CD4-positive, alpha-beta memory T cell (primary cell): ENCODE data around the gene PGAP3. TPM values are rescaled to one million over a fixed set of nuclear protein-coding genes. Genes with fewer than 3 reads are reported as not detected.

Source experiments
- CTCF ChIA-PET: fragments of 350-600 bp; sonication (Branson Sonifier 250); formaldehyde crosslinking; loops from one replicate; lab custom pipeline; 2021; ENCODE audit warnings: inconsistent platforms; ENCODE audit not compliant: partially characterized antibody; lab: Charles Lee
- POLR2A ChIA-PET: fragments of 350-600 bp; sonication (Branson Sonifier 250); formaldehyde crosslinking; loops from one replicate; lab custom pipeline; 2021; ENCODE audit not compliant: partially characterized antibody; lab: Charles Lee
- DNase-seq, 5 donors: peaks; one replicate each; pipeline versions ENCODE4 v3.0.0 to v3.0.0-alpha.2; 2020 to 2022; ENCODE audit warnings: mixed read lengths in 1 of 5
- H3K27ac ChIP-seq: one replicate; pipeline ENCODE4 v1.7.0; 2013; ENCODE audit warnings: low read depth, low read length
- H3K27me3 ChIP-seq: 2 replicates; pipeline ENCODE4 v1.7.0; 2013; ENCODE audit warnings: mild to moderate bottlenecking, low read length, moderate library complexity; ENCODE audit not compliant: insufficient read depth
- H3K36me3 ChIP-seq: 2 replicates; pipeline ENCODE4 v1.7.0; 2013; ENCODE audit warnings: mild to moderate bottlenecking, low read length, moderate library complexity; ENCODE audit not compliant: insufficient read depth
- H3K4me1 ChIP-seq: 2 replicates; pipeline ENCODE4 v1.7.0; 2013; ENCODE audit warnings: mild to moderate bottlenecking, low read length, moderate library complexity; ENCODE audit not compliant: insufficient read depth
- H3K4me3 ChIP-seq, 2 donors: one replicate each; pipeline ENCODE4 v1.7.0; 2013; ENCODE audit warnings: low read length in 2 of 2, mild to moderate bottlenecking in 1 of 2
- H3K9me3 ChIP-seq, 2 donors: one replicate each; pipeline ENCODE4 v1.7.0; 2013; ENCODE audit warnings: low read length in 2 of 2, control low read depth in 1 of 2; ENCODE audit not compliant: control insufficient read depth in 1 of 2
- H3K27ac Mint-ChIP-seq, 7 donors: one replicate each; pipeline ENCODE4 v1.8.0; 2020 to 2021; ENCODE audit warnings: mixed read lengths in 7 of 7, mild to moderate bottlenecking in 6 of 7, inconsistent platforms in 3 of 7, moderate library complexity in 3 of 7
- H3K27me3 Mint-ChIP-seq, 2 donors: one replicate each; pipeline ENCODE4 v1.8.0; 2020 to 2021; ENCODE audit warnings: mixed read lengths in 2 of 2
- H3K36me3 Mint-ChIP-seq, 2 donors: one replicate each; pipeline ENCODE4 v1.8.0; 2020 to 2021; ENCODE audit warnings: mixed read lengths in 2 of 2, inconsistent platforms in 1 of 2, mild to moderate bottlenecking in 1 of 2
- H3K4me1 Mint-ChIP-seq, 4 donors: one replicate each; pipeline ENCODE4 v1.8.0; 2020 to 2021; ENCODE audit warnings: mixed read lengths in 4 of 4, mild to moderate bottlenecking in 1 of 4
- H3K4me3 Mint-ChIP-seq, 8 donors: one replicate each; pipeline ENCODE4 v1.8.0; 2020 to 2021; ENCODE audit warnings: mixed read lengths in 8 of 8, mild to moderate bottlenecking in 7 of 8, moderate library complexity in 6 of 8, inconsistent platforms in 3 of 8
- H3K9me3 Mint-ChIP-seq, 8 donors: one replicate each; pipeline ENCODE4 v1.8.0; 2020 to 2021; ENCODE audit warnings: mixed read lengths in 8 of 8, mild to moderate bottlenecking in 5 of 8, inconsistent platforms in 3 of 8, moderate library complexity in 1 of 8
- intact Hi-C: fragments of 100-400 bp; cut with micrococcal nuclease; formaldehyde crosslinking; loops from one replicate; pipeline ENCODE4 v1.15.1; 2023
- polyA plus RNA-seq, 2 donors: library from polyadenylated mRNA; unstranded; fragments of 300-500 nt; fragmentation: Illumina TruSeq; gene quantifications; one replicate each; pipeline ENCODE4 v1.2.3, GENCODE V29; 2021
- total RNA-seq, 2 experiments: library from RNA; stranded (reverse); gene quantifications; one replicate each; pipeline ENCODE4 v1.2.3, GENCODE V29; 2021

PGAP3 gene
- total and polyA plus RNA-seq, 4 experiments from 2014 or later = 22.1 to 30.5 (median 28.0) TPM

GRCh38 chr17:39642291-39643074 lies 45.4 kb downstream of the PGAP3 start:
- no peaks in the 10 kb centered on the region for H3K9me3 ChIP-seq
- intact Hi-C loops = no loop called here
- ChIA-PET POLR2A (no interaction called here), CTCF (interaction anchor here (2.9 to 6.9 kb wide), 3 partner anchors 8 to 22 kb away, joined by 12 to 67 read pairs (median 53); no protein-coding TSS in a partner anchor)
- Mint-ChIP-seq H3K9me3 (no peaks in the 10 kb centered on the region), H3K36me3 (peaks cover 0 to 16% of the 10 kb centered on the region in 2 donors), H3K27me3 (no peaks in the 10 kb centered on the region), H3K4me1 (peaks cover 42 to 86% (median 58%) of the 10 kb centered on the region in 4 donors), H3K27ac (peak overlapping the region in 5 of 7 donors; percentile 32 to 82 (median 67)), H3K4me3 (no peak overlapping the region)
- H3K27ac ChIP-seq = no peak overlapping the region
- DNase-seq = peak in 1 of 5 donors; percentile 10
- peaks cover 70% of the 10 kb centered on the region for H3K4me1 ChIP-seq
- no peak overlapping the region for H3K4me3 ChIP-seq
- no peaks in the 10 kb centered on the region for H3K36me3 ChIP-seq
- no peaks in the 10 kb centered on the region for H3K27me3 ChIP-seq

- Mint-ChIP-seq H3K27ac (peak overlapping the region in 4 of 7 donors; percentile 38 to 76 (median 62)), H3K4me3 (peak overlapping the region in 1 of 8 donors; percentile 24), H3K36me3 (peaks cover 0 to 19% of the 10 kb centered on the region in 2 donors), H3K4me1 (peaks cover 43 to 87% (median 61%) of the 10 kb centered on the region in 4 donors), H3K27me3 (no peaks in the 10 kb centered on the region), H3K9me3 (no peaks in the 10 kb centered on the region)
- no peaks in the 10 kb centered on the region for H3K9me3 ChIP-seq
- H3K4me3 ChIP-seq = no peak overlapping the region
- peaks cover 66% of the 10 kb centered on the region for H3K4me1 ChIP-seq
- no peaks in the 10 kb centered on the region for H3K36me3 ChIP-seq
- ChIA-PET POLR2A (no interaction called here), CTCF (interaction anchor here (0.7 to 6.9 kb wide), 3 partner anchors 11 to 190 kb away, joined by 4 to 67 read pairs (median 53); no protein-coding TSS in a partner anchor)
- DNase-seq = peak in 1 of 5 donors; percentile 1
- no peaks in the 10 kb centered on the region for H3K27me3 ChIP-seq
- no peak overlapping the region for H3K27ac ChIP-seq
- intact Hi-C loops = no loop called here
These were observed 46.0 kb downstream of the PGAP3 start for GRCh38 chr17:39641883-39642282.

- Histone ChIP-seq H3K4me3 (no peak overlapping the region), H3K4me1 (peaks cover 73% of the 10 kb centered on the region), H3K9me3 (no peaks in the 10 kb centered on the region), H3K27ac (no peak overlapping the region), H3K27me3 (no peaks in the 10 kb centered on the region), H3K36me3 (no peaks in the 10 kb centered on the region)
- Mint-ChIP-seq H3K27ac (peak overlapping the region in 3 of 7 donors; percentile 12 to 83 (median 25)), H3K36me3 (peaks cover 0 to 19% of the 10 kb centered on the region in 2 donors), H3K9me3 (no peaks in the 10 kb centered on the region), H3K4me3 (peak overlapping the region in 3 of 8 donors; percentile 21 to 55 (median 41)), H3K4me1 (peaks cover 43 to 88% (median 65%) of the 10 kb centered on the region in 4 donors), H3K27me3 (no peaks in the 10 kb centered on the region)
- DNase-seq = no peak
- intact Hi-C loops = no loop called here
- POLR2A ChIA-PET = no interaction called here
- CTCF ChIA-PET = interaction anchor here (0.7 to 6.9 kb wide), 4 partner anchors 11 to 190 kb away, joined by 3 to 67 read pairs (median 28); no protein-coding TSS in a partner anchor
These were observed 46.8 kb downstream of the PGAP3 start for GRCh38 chr17:39641097-39641496.

GRCh38 chr17:39640591-39641031 lies 47.2 kb downstream of the PGAP3 start:
- Histone ChIP-seq H3K4me1 (peaks cover 74% of the 10 kb centered on the region), H3K27me3 (no peaks in the 10 kb centered on the region), H3K27ac (no peak overlapping the region), H3K4me3 (no peak overlapping the region), H3K36me3 (no peaks in the 10 kb centered on the region), H3K9me3 (no peaks in the 10 kb centered on the region)
- DNase-seq = no peak
- Mint-ChIP-seq H3K27ac (peak overlapping the region in 2 of 7 donors; percentile 41 to 83), H3K4me3 (peak overlapping the region in 3 of 8 donors; percentile 25 to 41 (median 29)), H3K36me3 (peaks cover 0 to 19% of the 10 kb centered on the region in 2 donors), H3K4me1 (peaks cover 43 to 90% (median 65%) of the 10 kb centered on the region in 4 donors), H3K9me3 (no peaks in the 10 kb centered on the region), H3K27me3 (no peaks in the 10 kb centered on the region)
- ChIA-PET CTCF (interaction anchor here (1.0 to 6.9 kb wide), 5 partner anchors 12 to 28 kb away, joined by 3 to 67 read pairs (median 5); partner anchors contain the start of gene PNMT), POLR2A (interaction anchor here (1.5 kb wide), 1 partner anchor 89 kb away, joined by 3 read pairs; no protein-coding TSS in a partner anchor)
- intact Hi-C loops = no loop called here

- Mint-ChIP-seq H3K27me3 (no peaks in the 10 kb centered on the region), H3K4me1 (peaks cover 40 to 82% (median 63%) of the 10 kb centered on the region in 4 donors), H3K9me3 (no peaks in the 10 kb centered on the region), H3K27ac (peak overlapping the region in 6 of 7 donors; percentile 4 to 68 (median 32)), H3K36me3 (peaks cover 0 to 17% of the 10 kb centered on the region in 2 donors), H3K4me3 (peak overlapping the region in 7 of 8 donors; percentile 17 to 64 (median 50))
- CTCF ChIA-PET = interaction anchor here (1.4 to 6.9 kb wide), 4 partner anchors 13 to 28 kb away, joined by 3 to 67 read pairs (median 29); partner anchors contain the start of gene PNMT
- no peak overlapping the region for H3K4me3 ChIP-seq
- H3K9me3 ChIP-seq = no peaks in the 10 kb centered on the region
- H3K4me1 ChIP-seq = peaks cover 75% of the 10 kb centered on the region
- no peak overlapping the region for H3K27ac ChIP-seq
- DNase-seq = no peak
- intact Hi-C loops = loop anchor here (5.0 kb wide), 3 partner anchors 47 to 342 kb away; partner anchors contain the start of genes IKZF3, PGAP3 and PSMD3
- H3K27me3 ChIP-seq = no peaks in the 10 kb centered on the region
- POLR2A ChIA-PET = interaction anchor here (1.0 to 1.5 kb wide), 3 partner anchors 13 to 114 kb away, joined by 3 read pairs; no protein-coding TSS in a partner anchor
- no peaks in the 10 kb centered on the region for H3K36me3 ChIP-seq
These were observed 48.0 kb downstream of the PGAP3 start for GRCh38 chr17:39639566-39640458.

GRCh38 chr17:39639043-39639442 lies 48.8 kb downstream of the PGAP3 start:
- POLR2A ChIA-PET = interaction anchor here (1.0 to 1.5 kb wide), 3 partner anchors 14 to 115 kb away, joined by 3 read pairs; no protein-coding TSS in a partner anchor
- intact Hi-C loops = loop anchor here (5.0 kb wide), 3 partner anchors 48 to 343 kb away; partner anchors contain the start of genes IKZF3, PGAP3 and PSMD3
- H3K4me1 Mint-ChIP-seq = peaks cover 43 to 79% (median 64%) of the 10 kb centered on the region in 4 donors
- H3K27me3 ChIP-seq = no peaks in the 10 kb centered on the region
- no peaks in the 10 kb centered on the region for H3K36me3 ChIP-seq
- no peaks in the 10 kb centered on the region for H3K9me3 ChIP-seq
- no peaks in the 10 kb centered on the region for H3K27me3 Mint-ChIP-seq
- no peaks in the 10 kb centered on the region for H3K9me3 Mint-ChIP-seq
- H3K27ac ChIP-seq = no peak overlapping the region
- DNase-seq = no peak
- peaks cover 0 to 17% of the 10 kb centered on the region in 2 donors for H3K36me3 Mint-ChIP-seq
- H3K27ac Mint-ChIP-seq = peak overlapping the region in 6 of 7 donors; percentile 4 to 97 (median 32)
- peaks cover 80% of the 10 kb centered on the region for H3K4me1 ChIP-seq
- CTCF ChIA-PET = interaction anchor here (1.1 to 6.9 kb wide), 6 partner anchors 10 to 114 kb away, joined by 3 to 67 read pairs (median 5); partner anchors contain the start of gene PNMT
- no peak overlapping the region for H3K4me3 ChIP-seq
- peak overlapping the region in 7 of 8 donors; percentile 9 to 97 (median 57) for H3K4me3 Mint-ChIP-seq
